Measurements from ENCODE around the gene PWP1.

PWP1 gene

GRCh38 chr12:107685360-107686248 lies at the start of gene PWP1:
Gene PWP1 (plus strand): TSS chr12:107685799. CDS start chr12:107685900, 101 bp downstream.
- DNase-seq (ENCODE audit: low read depth) = peak; percentile 92

- no peak for DNase-seq (ENCODE audit: low read depth)
Observed at GRCh38 chr12:107641154-107641553, 44.4 kb upstream of the PWP1 start.

- no peak for DNase-seq (ENCODE audit: low read depth)
Observed at GRCh38 chr12:107642240-107642639, 43.4 kb upstream of the PWP1 start.

- DNase-seq (ENCODE audit: low read depth) = no peak
Observed at GRCh38 chr12:107645630-107646333, 39.8 kb upstream of the PWP1 start.

- no peak for DNase-seq (ENCODE audit: low read depth)
Observed at GRCh38 chr12:107646436-107646835, 39.2 kb upstream of the PWP1 start.

GRCh38 chr12:107649661-107650061 lies 35.9 kb upstream of the PWP1 start:
- no peak for DNase-seq (ENCODE audit: low read depth)

- no peak for DNase-seq (ENCODE audit: low read depth)
Observed at GRCh38 chr12:107650977-107651376, 34.6 kb upstream of the PWP1 start.

- no peak for DNase-seq (ENCODE audit: low read depth)
Observed at GRCh38 chr12:107651571-107652449, 33.8 kb upstream of the PWP1 start.

GRCh38 chr12:107653519-107653918 lies 32.1 kb upstream of the PWP1 start:
- no peak for DNase-seq (ENCODE audit: low read depth)

- no peak for DNase-seq (ENCODE audit: low read depth)
Observed at GRCh38 chr12:107654873-107655272, 30.7 kb upstream of the PWP1 start.

GRCh38 chr12:107655281-107656065 lies 30.1 kb upstream of the PWP1 start:
- no peak for DNase-seq (ENCODE audit: low read depth)

- no peak for DNase-seq (ENCODE audit: low read depth)
Observed at GRCh38 chr12:107656302-107656701, 29.3 kb upstream of the PWP1 start.

- no peak for DNase-seq (ENCODE audit: low read depth)
Observed at GRCh38 chr12:107657133-107657532, 28.5 kb upstream of the PWP1 start.

GRCh38 chr12:107657621-107658020 lies 28.0 kb upstream of the PWP1 start:
- DNase-seq (ENCODE audit: low read depth) = no peak

GRCh38 chr12:107660235-107660634 lies 25.4 kb upstream of the PWP1 start:
- no peak for DNase-seq (ENCODE audit: low read depth)

GRCh38 chr12:107660861-107661415 lies 24.7 kb upstream of the PWP1 start:
- DNase-seq (ENCODE audit: low read depth) = no peak

GRCh38 chr12:107661830-107662229 lies 23.8 kb upstream of the PWP1 start:
- no peak for DNase-seq (ENCODE audit: low read depth)

- DNase-seq (ENCODE audit: low read depth) = no peak
Observed at GRCh38 chr12:107662484-107662883, 23.1 kb upstream of the PWP1 start.

- DNase-seq (ENCODE audit: low read depth) = no peak
Observed at GRCh38 chr12:107663277-107663676, 22.3 kb upstream of the PWP1 start.

GRCh38 chr12:107666009-107666408 lies 19.6 kb upstream of the PWP1 start:
- no peak for DNase-seq (ENCODE audit: low read depth)

GRCh38 chr12:107667464-107667863 lies 18.1 kb upstream of the PWP1 start:
- no peak for DNase-seq (ENCODE audit: low read depth)

Measured in activated T-helper 1 cell treated with Interleukin-2 at 50 U/mL for 16 hours (primary cell).